ENCODE results near the gene NACC2.

- TF ChIP-seq CTCF (IDR thresholded peaks at IDR 0.05; ENCODE audit: extremely low read depth in 1 of 2, insufficient read depth in 1 of 2, low read depth in 1 of 2, low read length in 2 of 2) (no peak), POLR2A (IDR thresholded peaks at IDR 0.05; ENCODE audit: low read depth, low read length) (no peak), EZH2 (IDR thresholded peaks at IDR 0.05; ENCODE audit: borderline replicate concordance, low read depth, low read length, severe bottlenecking) (no peak)
These were observed 75.4 kb downstream of the NACC2 start for GRCh38 chr9:136019681-136020060.
